22Rv1 (cell line): Measurements from ENCODE around the gene ZNF202.

Source experiments
- CTCF ChIP-seq: fragments of 450-650 bp; IDR thresholded peaks from 2 replicates; pipeline ENCODE4 v1.5.1; 2017; ENCODE audit warnings: mild to moderate bottlenecking
- ZFX ChIP-seq: fragments of 450-650 bp; IDR thresholded peaks from 2 replicates; pipeline ENCODE4 v1.6.1; 2017; ENCODE audit warnings: antibody characterized with exemption, borderline replicate concordance

- no peak for TF ChIP-seq CTCF
- TF ChIP-seq ZFX: no peak
Observed at GRCh38 chr11:123698546-123699127, 42.8 kb downstream of the ZNF202 start.
